ENCODE data around the gene CBL. TPM values are rescaled to one million over a fixed set of nuclear protein-coding genes. Genes with fewer than 3 reads are reported as not detected.

CBL gene
- total RNA-seq, 1 donor from 2014 or later = 22.5 TPM

GRCh38 chr11:119262668-119263351, 56.7 kb downstream of the CBL start:
- no peaks in the 10 kb centered on the region for H3K27me3 ChIP-seq (ENCODE audit: control insufficient read depth, insufficient read depth, low read length)
- TF ChIP-seq CTCF (IDR thresholded peaks at IDR 0.05; ENCODE audit: insufficient read depth, low read length, poor library complexity, severe bottlenecking) = no peak
- H3K36me3 ChIP-seq (ENCODE audit: control insufficient read depth, insufficient read depth, low read length) = peaks cover 1% of the 10 kb centered on the region
- no peak overlapping the region for H3K4me3 ChIP-seq (ENCODE audit: low read depth, low read length)
- no peak for DNase-seq (ENCODE audit: low read depth)

GRCh38 chr11:119263352-119263940, 57.3 kb downstream of the CBL start:
- H3K36me3 ChIP-seq (ENCODE audit: control insufficient read depth, insufficient read depth, low read length) = peaks cover 1% of the 10 kb centered on the region
- no peaks in the 10 kb centered on the region for H3K27me3 ChIP-seq (ENCODE audit: control insufficient read depth, insufficient read depth, low read length)
- no peak for DNase-seq (ENCODE audit: low read depth)
- H3K4me3 ChIP-seq (ENCODE audit: low read depth, low read length) = no peak overlapping the region
- TF ChIP-seq CTCF (IDR thresholded peaks at IDR 0.05; ENCODE audit: insufficient read depth, low read length, poor library complexity, severe bottlenecking) = no peak

- no peaks in the 10 kb centered on the region for H3K27me3 ChIP-seq (ENCODE audit: control insufficient read depth, insufficient read depth, low read length)
- H3K36me3 ChIP-seq (ENCODE audit: control insufficient read depth, insufficient read depth, low read length) = peaks cover 1% of the 10 kb centered on the region
- DNase-seq (ENCODE audit: low read depth) = no peak
- H3K4me3 ChIP-seq (ENCODE audit: low read depth, low read length) = no peak overlapping the region
- no peak for TF ChIP-seq CTCF (IDR thresholded peaks at IDR 0.05; ENCODE audit: insufficient read depth, low read length, poor library complexity, severe bottlenecking)
Observed at GRCh38 chr11:119266063-119266462, 59.9 kb downstream of the CBL start.

GRCh38 chr11:119266517-119267255, 60.5 kb downstream of the CBL start:
- no peak for DNase-seq (ENCODE audit: low read depth)
- TF ChIP-seq CTCF (IDR thresholded peaks at IDR 0.05; ENCODE audit: insufficient read depth, low read length, poor library complexity, severe bottlenecking) = no peak

GRCh38 chr11:119267645-119268044, 61.5 kb downstream of the CBL start:
- Histone ChIP-seq H3K36me3 (ENCODE audit: control insufficient read depth, insufficient read depth, low read length) (peaks cover 1% of the 10 kb centered on the region), H3K27me3 (ENCODE audit: control insufficient read depth, insufficient read depth, low read length) (no peaks in the 10 kb centered on the region), H3K4me3 (ENCODE audit: low read depth, low read length) (no peak overlapping the region)
- TF ChIP-seq CTCF (IDR thresholded peaks at IDR 0.05; ENCODE audit: insufficient read depth, low read length, poor library complexity, severe bottlenecking) = no peak
- DNase-seq (ENCODE audit: low read depth) = no peak

More at GRCh38 chr11:119266517-119267255, 60.5 kb downstream of the CBL start:
- Histone ChIP-seq H3K27me3 (ENCODE audit: control insufficient read depth, insufficient read depth, low read length) (no peaks in the 10 kb centered on the region), H3K36me3 (ENCODE audit: control insufficient read depth, insufficient read depth, low read length) (peaks cover 1% of the 10 kb centered on the region), H3K4me3 (ENCODE audit: low read depth, low read length) (no peak overlapping the region)
